ENCODE data around the gene SYT14. TPM values are rescaled to one million over a fixed set of nuclear protein-coding genes. Genes with fewer than 3 reads are reported as not detected.
A peak's percentile ranks its signal among the peaks of the same experiment; 100 is the strongest.
"Not testable (repeated sequence)": the region's sequence is repeated elsewhere in the genome, so short reads cannot be mapped to it uniquely, and the experiment has no call there.

The SYT14 gene
- polyA plus RNA-seq, 3 donors: 0.39 to 0.45 (median 0.42) TPM

DNA sequence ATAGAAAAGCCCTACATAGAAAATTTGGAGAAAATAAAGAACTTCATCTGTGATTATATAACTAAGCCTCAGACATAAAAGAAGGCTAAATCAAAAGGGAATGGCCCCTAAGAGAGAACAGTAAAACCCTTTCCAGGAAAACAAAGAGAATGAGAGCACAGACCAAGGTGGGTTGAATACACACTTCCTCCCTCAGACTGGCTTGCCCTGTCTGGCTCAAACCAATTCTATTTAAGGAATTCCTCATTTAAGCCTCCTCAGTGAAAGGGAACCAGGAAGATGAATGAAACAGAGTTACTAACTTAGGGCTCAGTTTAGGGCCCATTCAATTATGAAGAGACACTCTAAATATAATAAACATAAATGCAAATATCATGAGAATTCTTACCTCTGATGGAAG, 10.6 kb upstream of the SYT14 start:
- no peak for DNase-seq (ENCODE audit: extremely low read depth in 1 of 11, low read depth in 9 of 11, low spot score in 4 of 11)

- no peak for DNase-seq (ENCODE audit: extremely low read depth in 1 of 11, low read depth in 9 of 11, low spot score in 4 of 11)
Measured at GRCh38 chr1:209929751-209930150, 8.3 kb upstream of the SYT14 start.

- no peak for DNase-seq (ENCODE audit: extremely low read depth in 1 of 11, low read depth in 9 of 11, low spot score in 4 of 11)
Measured at GRCh38 chr1:209931141-209931540, 6.9 kb upstream of the SYT14 start.

- no peak for DNase-seq (ENCODE audit: extremely low read depth in 1 of 11, low read depth in 9 of 11, low spot score in 4 of 11)
Measured at GRCh38 chr1:209936125-209936524, 1.9 kb upstream of the SYT14 start.

DNA sequence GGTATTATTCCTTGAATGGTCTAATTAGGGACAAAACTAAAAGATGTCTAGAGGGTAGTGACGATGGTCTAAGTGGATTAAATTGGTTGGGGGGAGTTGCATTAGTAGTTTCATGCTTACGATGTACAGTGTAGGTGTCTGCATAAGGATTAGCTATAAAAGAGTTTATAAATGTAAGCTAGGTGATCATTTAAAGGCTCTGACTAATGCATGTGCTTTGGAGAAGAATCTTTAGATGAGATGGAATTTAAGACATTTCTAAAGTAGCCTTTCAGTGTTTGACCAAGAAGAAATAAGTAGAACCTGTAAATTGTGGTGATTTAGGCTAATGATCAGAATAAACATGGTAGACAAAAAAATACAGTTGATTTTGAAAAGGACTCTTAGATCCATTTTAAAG, 7.4 kb downstream of the SYT14 start:
- no peak for DNase-seq (ENCODE audit: extremely low read depth in 1 of 11, low read depth in 9 of 11, low spot score in 4 of 11)

- no peak for DNase-seq (ENCODE audit: extremely low read depth in 1 of 11, low read depth in 9 of 11, low spot score in 4 of 11)
Measured at GRCh38 chr1:209948155-209948554, 10.1 kb downstream of the SYT14 start.

DNA sequence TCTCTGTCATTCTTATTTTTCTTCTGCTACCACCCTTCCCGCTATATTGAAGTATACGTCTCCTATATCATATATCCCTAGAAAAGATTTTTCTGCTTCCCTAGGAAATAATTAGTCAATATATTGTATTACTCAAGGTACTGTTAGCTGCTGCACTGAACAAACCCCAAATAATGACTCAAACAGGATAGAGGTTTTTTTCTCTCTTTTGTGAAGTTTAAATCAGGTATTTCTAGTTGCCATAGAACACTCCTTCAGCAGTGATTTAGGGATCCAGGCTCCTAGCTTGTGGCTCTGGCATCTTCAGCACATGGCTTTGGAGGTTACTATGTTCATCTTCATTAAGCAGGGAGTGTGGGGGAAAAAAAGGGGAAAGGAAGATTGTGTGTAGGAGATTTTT, 18.1 kb downstream of the SYT14 start:
- DNase-seq (ENCODE audit: extremely low read depth in 1 of 11, low read depth in 9 of 11, low spot score in 4 of 11): no peak

- no peak for DNase-seq (ENCODE audit: extremely low read depth in 1 of 11, low read depth in 9 of 11, low spot score in 4 of 11)
Measured at GRCh38 chr1:209959623-209960022, 21.6 kb downstream of the SYT14 start.

DNA sequence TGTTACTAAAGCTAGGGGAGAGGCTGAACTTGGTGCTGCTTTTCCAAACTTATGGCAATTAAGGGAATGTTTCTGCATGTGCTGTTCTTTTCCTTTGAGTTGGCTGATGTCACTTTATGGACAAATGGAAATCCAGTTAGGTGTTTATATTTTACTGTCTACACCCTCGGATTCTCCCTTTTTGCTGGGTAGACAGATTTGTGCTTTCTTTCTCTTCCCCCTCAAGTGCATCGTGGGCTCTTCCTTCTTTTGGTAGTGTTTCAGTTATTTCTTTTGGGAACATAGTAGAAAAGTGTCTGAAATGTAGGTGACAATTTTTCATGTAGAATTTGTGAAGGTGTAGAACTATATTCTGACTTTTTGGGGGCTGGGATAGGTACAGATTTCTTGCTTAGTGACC, 22.9 kb downstream of the SYT14 start:
- DNase-seq (ENCODE audit: extremely low read depth in 1 of 11, low read depth in 9 of 11, low spot score in 4 of 11): no peak

GRCh38 chr1:209962388-209962787, 24.4 kb downstream of the SYT14 start:
- DNase-seq (ENCODE audit: extremely low read depth in 1 of 11, low read depth in 9 of 11, low spot score in 4 of 11): no peak

DNA sequence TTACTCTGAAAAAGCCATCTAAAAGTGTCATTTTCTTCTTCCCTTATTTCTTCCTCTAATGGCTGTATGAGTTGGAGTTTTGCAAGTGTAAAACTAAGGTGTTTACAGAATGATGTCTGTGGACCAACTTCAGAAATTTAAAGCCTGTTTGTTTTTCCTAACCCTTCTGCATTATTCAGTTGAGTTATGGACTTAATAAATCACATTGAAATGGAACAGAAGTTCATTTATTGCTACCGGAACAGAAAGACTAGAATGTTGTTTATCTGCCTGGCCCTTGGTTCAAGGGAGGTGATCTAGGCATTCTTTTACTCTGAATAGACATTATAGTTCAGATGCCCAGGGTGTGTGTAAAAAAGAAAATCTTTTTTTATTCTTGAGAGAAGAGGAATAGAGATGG, 24.8 kb downstream of the SYT14 start:
- no peak for DNase-seq (ENCODE audit: extremely low read depth in 1 of 11, low read depth in 9 of 11, low spot score in 4 of 11)

- DNase-seq (ENCODE audit: extremely low read depth in 1 of 11, low read depth in 9 of 11, low spot score in 4 of 11): no peak
Measured at GRCh38 chr1:209965996-209966395, 28.0 kb downstream of the SYT14 start.

GRCh38 chr1:209978721-209979120, 40.7 kb downstream of the SYT14 start:
- DNase-seq (ENCODE audit: extremely low read depth in 1 of 11, low read depth in 9 of 11, low spot score in 4 of 11): not testable (repeated sequence)

DNA sequence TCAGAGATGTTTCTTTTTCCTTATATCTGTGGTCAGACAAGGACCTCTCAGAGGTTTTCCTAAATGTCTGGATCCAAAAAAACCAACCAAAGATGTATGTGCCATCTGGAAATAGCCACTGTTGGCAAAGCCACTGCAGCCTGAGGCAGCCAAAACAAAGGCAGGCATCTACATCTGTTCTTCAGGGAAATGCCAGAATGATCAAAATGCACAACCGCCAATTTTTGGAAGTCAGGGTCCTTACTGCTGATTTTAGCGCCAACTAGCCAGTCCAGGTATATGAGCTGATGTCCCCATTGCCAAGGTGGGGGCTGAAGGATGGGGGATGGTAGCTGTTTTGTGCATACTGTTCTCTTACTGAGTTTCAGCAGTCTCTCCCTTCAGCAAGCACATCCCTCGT, 45.9 kb downstream of the SYT14 start:
- no peak for DNase-seq (ENCODE audit: extremely low read depth in 1 of 11, low read depth in 9 of 11, low spot score in 4 of 11)

- DNase-seq (ENCODE audit: extremely low read depth in 1 of 11, low read depth in 9 of 11, low spot score in 4 of 11): no peak
Measured at GRCh38 chr1:209985002-209985401, 47.0 kb downstream of the SYT14 start.

GRCh38 chr1:209988706-209989105, 50.7 kb downstream of the SYT14 start:
- no peak for DNase-seq (ENCODE audit: extremely low read depth in 1 of 11, low read depth in 9 of 11, low spot score in 4 of 11)

- DNase-seq (ENCODE audit: extremely low read depth in 1 of 11, low read depth in 9 of 11, low spot score in 4 of 11): peak in 1 of 11 donors; percentile 4
Measured at GRCh38 chr1:209989525-209989924, 51.5 kb downstream of the SYT14 start.

GRCh38 chr1:209993061-209993830, 55.2 kb downstream of the SYT14 start:
- no peak for DNase-seq (ENCODE audit: extremely low read depth in 1 of 11, low read depth in 9 of 11, low spot score in 4 of 11)

DNA sequence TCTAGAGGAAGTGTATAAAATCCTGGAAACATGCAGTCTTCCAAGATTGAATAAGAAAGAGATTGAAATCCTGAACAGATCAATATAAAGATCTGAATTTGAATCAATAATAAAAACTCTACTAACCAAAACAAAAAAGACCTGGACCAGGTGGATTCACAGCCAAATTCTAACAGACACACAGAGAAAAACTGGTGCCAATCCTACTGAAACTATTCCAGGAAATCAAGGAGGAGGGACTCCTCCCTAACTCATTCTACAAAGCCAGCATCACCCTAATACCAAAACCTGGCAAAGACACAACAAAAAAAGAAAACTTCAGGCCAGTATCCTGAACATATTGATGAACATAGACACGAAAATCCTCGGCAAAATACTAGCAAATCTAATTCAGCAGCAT, 58.3 kb downstream of the SYT14 start:
- no peak for DNase-seq (ENCODE audit: extremely low read depth in 1 of 11, low read depth in 9 of 11, low spot score in 4 of 11)

GRCh38 chr1:209999005-209999404, 61.0 kb downstream of the SYT14 start:
- DNase-seq (ENCODE audit: extremely low read depth in 1 of 11, low read depth in 9 of 11, low spot score in 4 of 11): no peak

GRCh38 chr1:210001751-210002150, 63.7 kb downstream of the SYT14 start:
- no peak for DNase-seq (ENCODE audit: extremely low read depth in 1 of 11, low read depth in 9 of 11, low spot score in 4 of 11)
